GM19035 (cell line): ENCODE data around the gene ITGA3.

Source experiments
- ATAC-seq: cut with Tn5 transposase; IDR thresholded peaks from one replicate; pipeline ENCODE4 v1.9.1; 2021; ENCODE audit not compliant: unreplicated experiment

The ITGA3 gene

GRCh38 chr17:50055426-50056216 is at the start of gene ITGA3:
TSS of gene ITGA3 (plus strand) at chr17:50056110. CDS start at chr17:50056440, 330 bp downstream.
- no peak for ATAC-seq

- ATAC-seq = no peak
These were observed 46.6 kb upstream of the ITGA3 start for GRCh38 chr17:50009282-50009681.

GRCh38 chr17:50013079-50013478 is 42.8 kb upstream of the ITGA3 start:
- ATAC-seq = no peak

- ATAC-seq = no peak
These were observed 41.3 kb upstream of the ITGA3 start for GRCh38 chr17:50014471-50015088.

- ATAC-seq = no peak
These were observed 40.8 kb upstream of the ITGA3 start for GRCh38 chr17:50015146-50015545.

- ATAC-seq = no peak
These were observed 37.0 kb upstream of the ITGA3 start for GRCh38 chr17:50018909-50019308.

GRCh38 chr17:50020841-50021599 is 34.9 kb upstream of the ITGA3 start:
- no peak for ATAC-seq

- no peak for ATAC-seq
These were observed 34.1 kb upstream of the ITGA3 start for GRCh38 chr17:50021681-50022370.

GRCh38 chr17:50022463-50023130 is 33.3 kb upstream of the ITGA3 start:
- ATAC-seq = no peak

GRCh38 chr17:50023520-50023919 is 32.4 kb upstream of the ITGA3 start:
- no peak for ATAC-seq

GRCh38 chr17:50024808-50025207 is 31.1 kb upstream of the ITGA3 start:
- ATAC-seq = no peak

GRCh38 chr17:50026046-50026675 is 29.7 kb upstream of the ITGA3 start:
- ATAC-seq = no peak

GRCh38 chr17:50026837-50027171 is 29.1 kb upstream of the ITGA3 start:
- no peak for ATAC-seq

- no peak for ATAC-seq
These were observed 28.6 kb upstream of the ITGA3 start for GRCh38 chr17:50027172-50027880.

- ATAC-seq = no peak
These were observed 27.8 kb upstream of the ITGA3 start for GRCh38 chr17:50027881-50028735.

GRCh38 chr17:50028736-50029120 is 27.2 kb upstream of the ITGA3 start:
- ATAC-seq = no peak

- ATAC-seq = no peak
These were observed 26.7 kb upstream of the ITGA3 start for GRCh38 chr17:50029185-50029584.

GRCh38 chr17:50033316-50033715 is 22.6 kb upstream of the ITGA3 start:
- no peak for ATAC-seq
